HepG2 (cell line): ENCODE data around the gene LRRC51. TPM values are rescaled to one million over a fixed set of nuclear protein-coding genes. Genes with fewer than 3 reads are reported as not detected.

ENCODE experiments used
- ADNP ChIP-seq: sonication (generic); formaldehyde crosslinking; IDR thresholded peaks from 2 replicates; pipeline ENCODE4 v1.4.0; 2020; ENCODE audit warnings: missing genetic modification reagents
- CAMTA2 ChIP-seq: sonication (generic); formaldehyde crosslinking; IDR thresholded peaks from 2 replicates; pipeline ENCODE4 v1.4.0; 2020; ENCODE audit warnings: mild to moderate bottlenecking, missing genetic modification reagents, borderline replicate concordance
- CEBPG ChIP-seq: IDR thresholded peaks from 2 replicates; pipeline ENCODE4 v1.6.1; 2016
- CENPX ChIP-seq: sonication (generic); formaldehyde crosslinking; IDR thresholded peaks from 2 replicates; pipeline ENCODE4 v1.9.0; 2021; ENCODE audit warnings: mild to moderate bottlenecking, missing genetic modification reagents, moderate library complexity
- CREB1 ChIP-seq, 2 experiments: fragments of 450-650 bp in 1 of 2; IDR thresholded peaks; 2 replicates each; pipeline ENCODE4 v1.6.1; 2016 to 2017; ENCODE audit warnings: control low read depth in 1 of 2, mild to moderate bottlenecking in 1 of 2, missing compliant biosample characterization in 1 of 2, missing genetic modification characterization in 1 of 2
- CREB3 ChIP-seq: sonication (generic); formaldehyde crosslinking; IDR thresholded peaks from 2 replicates; pipeline ENCODE4 v1.5.0; 2020; ENCODE audit warnings: missing genetic modification reagents
- FOXP4 ChIP-seq: sonication (generic); formaldehyde crosslinking; IDR thresholded peaks from 2 replicates; pipeline ENCODE4 v1.4.0; 2020; ENCODE audit warnings: missing genetic modification reagents
- HNF4A ChIP-seq: sonication (generic); formaldehyde crosslinking; IDR thresholded peaks from 2 replicates; pipeline ENCODE4 v1.4.0; 2020; ENCODE audit warnings: missing genetic modification reagents
- ISL2 ChIP-seq: sonication (generic); formaldehyde crosslinking; IDR thresholded peaks from 2 replicates; pipeline ENCODE4 v1.5.0; 2020; ENCODE audit warnings: missing genetic modification reagents
- JUND ChIP-seq: sonication (generic); formaldehyde crosslinking; IDR thresholded peaks from 2 replicates; pipeline ENCODE4 v1.8.0; 2022; ENCODE audit warnings: mild to moderate bottlenecking, missing genetic modification reagents
- MXD4 ChIP-seq: IDR thresholded peaks from 2 replicates; pipeline ENCODE4 v1.6.1; 2016; ENCODE audit warnings: mild to moderate bottlenecking, missing biosample characterization, missing genetic modification reagents
- SIN3B ChIP-seq: fragments of 150-350 bp; IDR thresholded peaks from 2 replicates; pipeline ENCODE4 v1.6.1; 2014; ENCODE audit warnings: low read length
- TAF15 ChIP-seq: fragments of 200-400 bp; formaldehyde crosslinking; IDR thresholded peaks from one replicate; pipeline ENCODE4 v1.6.1; 2018; ENCODE audit warnings: mild to moderate bottlenecking, low read depth, low read length; ENCODE audit not compliant: poor library complexity, severe bottlenecking
- THRA ChIP-seq: sonication (generic); formaldehyde crosslinking; IDR thresholded peaks from 2 replicates; pipeline ENCODE4 v1.4.0; 2020; ENCODE audit warnings: missing genetic modification reagents, borderline replicate concordance
- YY1 ChIP-seq: IDR thresholded peaks from 2 replicates; pipeline ENCODE4 v1.6.1; 2011; ENCODE audit warnings: low read length, low read depth, moderate library complexity, mild to moderate bottlenecking; ENCODE audit not compliant: insufficient read depth, insufficient replicate concordance
- ZNF121 ChIP-seq: sonication (generic); formaldehyde crosslinking; IDR thresholded peaks from 2 replicates; pipeline ENCODE4 v1.5.0; 2020; ENCODE audit warnings: mild to moderate bottlenecking, missing genetic modification reagents
- ZNF382 ChIP-seq: sonication (generic); formaldehyde crosslinking; IDR thresholded peaks from 2 replicates; pipeline ENCODE4 v1.5.0; 2020; ENCODE audit warnings: missing genetic modification reagents, mild to moderate bottlenecking, borderline replicate concordance
- ZNF414 ChIP-seq: sonication (generic); formaldehyde crosslinking; IDR thresholded peaks from 2 replicates; pipeline ENCODE4 v1.5.0; 2020; ENCODE audit warnings: missing genetic modification reagents
- ZNF597 ChIP-seq: sonication (generic); formaldehyde crosslinking; IDR thresholded peaks from 2 replicates; pipeline ENCODE4 v1.5.0; 2020; ENCODE audit warnings: missing genetic modification reagents
- ZNF672 ChIP-seq: sonication (generic); formaldehyde crosslinking; IDR thresholded peaks from 2 replicates; pipeline ENCODE4 v1.8.1; 2022; ENCODE audit warnings: missing genetic modification reagents
- ZNF800 ChIP-seq: sonication (generic); formaldehyde crosslinking; IDR thresholded peaks from 2 replicates; pipeline ENCODE4 v1.4.0; 2020; ENCODE audit warnings: missing genetic modification reagents
- polyA plus RNA-seq, 8 experiments: library from polyadenylated mRNA; depleted of rRNA in 3 of 8; stranded (reverse) in 7 of 8; unstranded in 1 of 8; fragments of >200 nt; fragmentation: Illumina TruSeq in 4 of 8; extraction: Trizol in 4 of 8; gene quantifications; 2 replicates each; pipeline versions ENCODE4 v1.2.1 to v1.2.3, GENCODE V29; 2011 to 2016; ENCODE audit warnings: low read depth in 4 of 8, missing spikeins in 1 of 8, mixed read lengths in 1 of 8; ENCODE audit not compliant: insufficient read depth in 1 of 8
- total RNA-seq, 5 experiments: library from RNA; depleted of rRNA; stranded (reverse); fragments of >200 nt; fragmentation: Illumina TruSeq; extraction: Trizol; gene quantifications; 2 replicates each; pipeline ENCODE4 v1.2.3, GENCODE V29; 2016; ENCODE audit warnings: low read depth in 1 of 5

LRRC51 gene
- total and polyA plus RNA-seq, 2 of the 13 experiments (the other 11 are each of a cell fraction or from before 2014, with no cell fraction given): 5.3 to 6.0 TPM

- TF ChIP-seq CEBPG (peak; percentile 41; the same call in 1 of the 2 replicates), CAMTA2 (CRISPR knock-in tag) (no peak), ZNF597 (CRISPR knock-in tag) (no peak), ZNF672 (CRISPR knock-in tag) (no peak), THRA (CRISPR knock-in tag) (peak; percentile 5; the same call in 1 of the 2 replicates), ISL2 (0 out of 2 replicates have a peak, but pooled peaks have one; percentile 29), CREB3 (CRISPR knock-in tag) (no peak), HNF4A (CRISPR knock-in tag) (no peak), JUND (no peak), ZNF414 (CRISPR knock-in tag) (no peak), CENPX (CRISPR knock-in tag) (no peak), CREB1 (IDR thresholded peaks at IDR 0.05) (peak; percentile 96), CREB1 (CRISPR knock-in tag; IDR thresholded peaks at IDR 0.05) (peak; percentile 97), ZNF800 (CRISPR knock-in tag) (no peak), ZNF382 (CRISPR knock-in tag) (no peak), MXD4 (CRISPR knock-in tag) (peak; percentile 67), FOXP4 (peak; percentile 68), SIN3B (peak; percentile 64), YY1 (peak; percentile 90), ADNP (no peak), ZNF121 (CRISPR knock-in tag) (no peak), TAF15 (no peak)
These were observed at the start of gene LRRC51, which contains the start of gene NUMA1 (continued) for GRCh38 chr11:72080326-72081183.
